Spinal cord (tissue), 10 donors: ENCODE data around the gene CARD16. TPM values are rescaled to one million over a fixed set of nuclear protein-coding genes. Genes with fewer than 3 reads are reported as not detected.
A peak's percentile ranks its signal among the peaks of the same experiment; 100 is the strongest.

Experiments used
- DNase-seq, 6 donors: peaks; one replicate each; pipeline versions ENCODE4 v3.0.0 to v3.0.0-alpha.2; 2013 to 2015; ENCODE audit warnings: low spot score in 6 of 6, low read depth in 4 of 6
- H3K27ac ChIP-seq: one replicate; pipeline ENCODE4 v1.5.1; 2013; ENCODE audit warnings: low read depth, low read length, control low read depth
- H3K27me3 ChIP-seq: one replicate; pipeline ENCODE4 v1.6.1; 2013; ENCODE audit warnings: low read length; ENCODE audit not compliant: control insufficient read depth, insufficient read depth
- H3K36me3 ChIP-seq: one replicate; pipeline ENCODE4 v1.6.1; 2013; ENCODE audit warnings: low read length; ENCODE audit not compliant: control insufficient read depth, insufficient read depth
- H3K4me1 ChIP-seq: one replicate; pipeline ENCODE4 v1.6.1; 2013; ENCODE audit warnings: low read length; ENCODE audit not compliant: control insufficient read depth, insufficient read depth
- H3K4me3 ChIP-seq: one replicate; pipeline ENCODE4 v1.5.1; 2013; ENCODE audit warnings: low read depth, low read length, control low read depth
- H3K9me3 ChIP-seq: one replicate; pipeline ENCODE4 v1.6.1; 2013; ENCODE audit warnings: low read length; ENCODE audit not compliant: control insufficient read depth, insufficient read depth
- WGBS: methylation state at CpG from one replicate; pipeline ENCODE4 v1.1.5; 2013; ENCODE audit warnings: missing lambda C conversion rate; ENCODE audit not compliant: insufficient coverage; 5-methylcytosine and 5-hydroxymethylcytosine counted together
- polyA plus RNA-seq, 2 donors: library from polyadenylated mRNA; unstranded; fragments of 120-200 nt; gene quantifications; one replicate each; pipeline ENCODE4 v1.2.1, GENCODE V29; 2013; ENCODE audit not compliant: insufficient read length in 2 of 2
- total RNA-seq, 2 donors: library from RNA; depleted of rRNA in 1 of 2; stranded (reverse); fragments of 120-200 nt in 1 of 2; fragments of >200 nt in 1 of 2; gene quantifications; one replicate each; pipeline versions ENCODE4 v1.2.3 to v1.2.4, GENCODE V29; 2013 to 2014
- donor health status: healthy.

Gene CARD16
- total and polyA plus RNA-seq, 4 donors, result 0.97 to 9.7 (median 3.3) TPM

GRCh38 chr11:105033343-105033742, 11.8 kb downstream of the CARD16 start:
- Histone ChIP-seq H3K27me3 (no peaks in the 10 kb centered on the region), H3K27ac (no peak overlapping the region), H3K4me3 (no peak overlapping the region), H3K9me3 (no peaks in the 10 kb centered on the region), H3K36me3 (no peaks in the 10 kb centered on the region), H3K4me1 (no peaks in the 10 kb centered on the region)
- 100% methylated on average over 1 of the region's 3 CpGs for WGBS
- no peak for DNase-seq

GRCh38 chr11:105032495-105032894, 12.6 kb downstream of the CARD16 start:
- no peaks in the 10 kb centered on the region for H3K36me3 ChIP-seq
- no peak overlapping the region for H3K4me3 ChIP-seq
- H3K4me1 ChIP-seq, result no peaks in the 10 kb centered on the region
- WGBS, result 100% methylated on average over 2 of the region's 2 CpGs
- no peaks in the 10 kb centered on the region for H3K9me3 ChIP-seq
- no peak overlapping the region for H3K27ac ChIP-seq
- no peaks in the 10 kb centered on the region for H3K27me3 ChIP-seq
- no peak for DNase-seq

- no peak overlapping the region for H3K27ac ChIP-seq
- no peaks in the 10 kb centered on the region for H3K27me3 ChIP-seq
- DNase-seq, result no peak
- no peaks in the 10 kb centered on the region for H3K9me3 ChIP-seq
- WGBS, result 76% methylated on average over 2 of the region's 3 CpGs
- H3K36me3 ChIP-seq, result no peaks in the 10 kb centered on the region
- H3K4me1 ChIP-seq, result no peaks in the 10 kb centered on the region
- H3K4me3 ChIP-seq, result no peak overlapping the region
Measured at GRCh38 chr11:105027678-105028077, 17.5 kb downstream of the CARD16 start.

GRCh38 chr11:105024394-105024793, 20.7 kb downstream of the CARD16 start:
- WGBS, result no CpG with 5 or more reads among the region's 1 CpG
- Histone ChIP-seq H3K27me3 (no peaks in the 10 kb centered on the region), H3K4me3 (no peak overlapping the region)

GRCh38 chr11:105023003-105023402, 22.1 kb downstream of the CARD16 start, which contains the start of gene CASP5:
TSS of gene CASP5 (minus strand) at chr11:105023168. CDS start at chr11:105023136, 32 bp downstream.
- no peaks in the 10 kb centered on the region for H3K9me3 ChIP-seq
- DNase-seq, result no peak
- H3K4me3 ChIP-seq, result no peak within 1 kb of the TSS
- H3K4me1 ChIP-seq, result no peaks in the 10 kb centered on the region
- no peaks in the 10 kb centered on the region for H3K27me3 ChIP-seq
- no peak within 1 kb of the TSS for H3K27ac ChIP-seq
- no peaks in the 10 kb centered on the region for H3K36me3 ChIP-seq

More at GRCh38 chr11:105024394-105024793, 20.7 kb downstream of the CARD16 start:
- no peaks in the 10 kb centered on the region for H3K4me1 ChIP-seq
- no peak for DNase-seq
- no peaks in the 10 kb centered on the region for H3K36me3 ChIP-seq
- H3K27ac ChIP-seq, result no peak overlapping the region
- H3K9me3 ChIP-seq, result no peaks in the 10 kb centered on the region

GRCh38 chr11:105022527-105022926, 22.6 kb downstream of the CARD16 start:
- Histone ChIP-seq H3K27ac (no peak overlapping the region), H3K36me3 (no peaks in the 10 kb centered on the region), H3K27me3 (no peaks in the 10 kb centered on the region), H3K4me1 (no peaks in the 10 kb centered on the region), H3K4me3 (no peak overlapping the region), H3K9me3 (no peaks in the 10 kb centered on the region)
- DNase-seq, result no peak
- no CpG with 5 or more reads among the region's 2 CpGs for WGBS

GRCh38 chr11:105007463-105007862, 37.7 kb downstream of the CARD16 start:
- no peaks in the 10 kb centered on the region for H3K4me1 ChIP-seq
- H3K36me3 ChIP-seq, result no peaks in the 10 kb centered on the region
- H3K4me3 ChIP-seq, result no peak overlapping the region
- no peak overlapping the region for H3K27ac ChIP-seq
- no peaks in the 10 kb centered on the region for H3K9me3 ChIP-seq
- no peaks in the 10 kb centered on the region for H3K27me3 ChIP-seq
- peak in 1 of 6 donors; percentile 49 for DNase-seq

GRCh38 chr11:105005451-105005845, 39.7 kb downstream of the CARD16 start:
- H3K9me3 ChIP-seq, result no peaks in the 10 kb centered on the region
- H3K4me1 ChIP-seq, result no peaks in the 10 kb centered on the region
- H3K36me3 ChIP-seq, result no peaks in the 10 kb centered on the region
- no peak overlapping the region for H3K27ac ChIP-seq
- H3K27me3 ChIP-seq, result no peaks in the 10 kb centered on the region
- H3K4me3 ChIP-seq, result no peak overlapping the region
- WGBS, result 100% methylated on average over 1 of the region's 3 CpGs
- DNase-seq, result no peak

GRCh38 chr11:105004021-105004420, 41.1 kb downstream of the CARD16 start:
- H3K27me3 ChIP-seq, result no peaks in the 10 kb centered on the region
- H3K4me1 ChIP-seq, result no peaks in the 10 kb centered on the region
- DNase-seq, result no peak
- H3K27ac ChIP-seq, result no peak overlapping the region
- no peak overlapping the region for H3K4me3 ChIP-seq
- H3K36me3 ChIP-seq, result no peaks in the 10 kb centered on the region
- no peaks in the 10 kb centered on the region for H3K9me3 ChIP-seq
- WGBS, result no CpG with 5 or more reads among the region's 3 CpGs

- H3K4me1 ChIP-seq, result no peaks in the 10 kb centered on the region
- no CpG with 5 or more reads among the region's 2 CpGs for WGBS
- H3K9me3 ChIP-seq, result no peaks in the 10 kb centered on the region
- H3K4me3 ChIP-seq, result no peak overlapping the region
- H3K36me3 ChIP-seq, result no peaks in the 10 kb centered on the region
- H3K27ac ChIP-seq, result no peak overlapping the region
- H3K27me3 ChIP-seq, result no peaks in the 10 kb centered on the region
- DNase-seq, result no peak
Measured at GRCh38 chr11:105003151-105003550, 42.0 kb downstream of the CARD16 start.
